NCI-H1048 (cell line): Measurements from ENCODE around the gene RGS6.
A peak's percentile ranks its signal among the peaks of the same experiment; 100 is the strongest.
"Not testable (repeated sequence)": the region's sequence is repeated elsewhere in the genome, so short reads cannot be mapped to it uniquely, and the experiment has no call there.

Source experiments
- DNase-seq: peaks from one replicate; lab custom pipeline; 2025; lab: John Stamatoyannopoulos, UW

RGS6 gene

GRCh38 chr14:72452774-72453173 lies 520.5 kb downstream of the RGS6 start:
- DNase-seq: no peak

- DNase-seq: no peak
These were observed 522.3 kb downstream of the RGS6 start for GRCh38 chr14:72454388-72455160.

GRCh38 chr14:72457641-72458040 lies 525.4 kb downstream of the RGS6 start:
- DNase-seq: no peak

GRCh38 chr14:72462056-72462455 lies 529.8 kb downstream of the RGS6 start:
- DNase-seq: no peak

- no peak for DNase-seq
These were observed 531.1 kb downstream of the RGS6 start for GRCh38 chr14:72463291-72463866.

- no peak for DNase-seq
These were observed 532.0 kb downstream of the RGS6 start for GRCh38 chr14:72464226-72464625.

GRCh38 chr14:72466325-72466724 lies 534.1 kb downstream of the RGS6 start:
- DNase-seq: no peak

- no peak for DNase-seq
These were observed 539.1 kb downstream of the RGS6 start for GRCh38 chr14:72471346-72471745.

- no peak for DNase-seq
These were observed 540.6 kb downstream of the RGS6 start for GRCh38 chr14:72472845-72473244.

- no peak for DNase-seq
These were observed 544.6 kb downstream of the RGS6 start for GRCh38 chr14:72476657-72477499.

- DNase-seq: not testable (repeated sequence)
These were observed 545.3 kb downstream of the RGS6 start for GRCh38 chr14:72477578-72477977.

- no peak for DNase-seq
These were observed 546.3 kb downstream of the RGS6 start for GRCh38 chr14:72478471-72478893.

GRCh38 chr14:72479461-72479931 lies 547.3 kb downstream of the RGS6 start:
- peak; percentile 37 for DNase-seq

- DNase-seq: no peak
These were observed 548.4 kb downstream of the RGS6 start for GRCh38 chr14:72480464-72481243.

- no peak for DNase-seq
These were observed 551.1 kb downstream of the RGS6 start for GRCh38 chr14:72483311-72483710.

- DNase-seq: no peak
These were observed 553.5 kb downstream of the RGS6 start for GRCh38 chr14:72485695-72486094.

GRCh38 chr14:72488514-72488913 lies 556.3 kb downstream of the RGS6 start:
- DNase-seq: no peak

GRCh38 chr14:72492196-72492595 lies 560.0 kb downstream of the RGS6 start:
- no peak for DNase-seq

GRCh38 chr14:72495668-72496067 lies 563.4 kb downstream of the RGS6 start:
- DNase-seq: no peak

GRCh38 chr14:72498646-72499045 lies 566.4 kb downstream of the RGS6 start:
- DNase-seq: no peak

GRCh38 chr14:72499746-72500145 lies 567.5 kb downstream of the RGS6 start:
- no peak for DNase-seq
